Esophagus squamous epithelium (tissue), 4 donors: ENCODE measurements around the gene HNF1A.

Experiments used
- POLR2A ChIP-seq, 4 donors: fragments of 450-650 bp; IDR thresholded peaks; one replicate each; pipeline ENCODE4 v1.6.1; 2017; ENCODE audit warnings: antibody characterized with exemption in 4 of 4, mild to moderate bottlenecking in 4 of 4, moderate library complexity in 3 of 4
- TF ChIP-seq, protein P1 (sequence below), 6 experiments: fragments of 450-650 bp in 4 of 6; fragments of 200-600 bp in 2 of 6; sonication (generic) in 2 of 6; IDR thresholded peaks; one replicate each; pipeline ENCODE4 v1.5.1; 2016 to 2019; ENCODE audit warnings: antibody characterized with exemption in 6 of 6, mild to moderate bottlenecking in 4 of 6, moderate library complexity in 4 of 6

DNA sequence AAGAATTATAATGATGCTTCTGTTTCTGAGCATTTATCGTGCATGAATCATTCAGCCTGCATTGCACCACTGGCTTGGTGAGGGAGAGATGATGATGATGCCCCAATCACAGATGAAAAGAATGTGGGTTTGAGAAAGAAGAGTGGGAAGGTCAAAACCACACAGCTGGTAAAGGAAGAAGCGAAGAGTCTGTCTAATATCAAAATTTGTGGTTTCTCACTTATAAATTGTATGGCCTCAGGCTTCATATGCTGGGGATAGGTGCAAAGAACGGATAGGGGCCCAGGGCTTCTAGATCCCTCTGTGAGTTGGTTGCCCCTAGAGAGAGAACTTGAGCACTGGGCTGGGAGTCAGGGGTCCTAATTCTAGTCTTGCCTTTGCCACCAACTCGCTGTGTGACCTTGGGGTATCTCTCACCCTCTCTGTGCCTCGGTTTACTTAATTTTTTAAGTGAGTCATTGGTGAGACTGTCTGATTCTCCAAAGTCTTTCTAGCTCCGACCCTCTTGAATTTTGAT, 58.5 kb downstream of the HNF1A start:
- TF ChIP-seq, protein P1, sequence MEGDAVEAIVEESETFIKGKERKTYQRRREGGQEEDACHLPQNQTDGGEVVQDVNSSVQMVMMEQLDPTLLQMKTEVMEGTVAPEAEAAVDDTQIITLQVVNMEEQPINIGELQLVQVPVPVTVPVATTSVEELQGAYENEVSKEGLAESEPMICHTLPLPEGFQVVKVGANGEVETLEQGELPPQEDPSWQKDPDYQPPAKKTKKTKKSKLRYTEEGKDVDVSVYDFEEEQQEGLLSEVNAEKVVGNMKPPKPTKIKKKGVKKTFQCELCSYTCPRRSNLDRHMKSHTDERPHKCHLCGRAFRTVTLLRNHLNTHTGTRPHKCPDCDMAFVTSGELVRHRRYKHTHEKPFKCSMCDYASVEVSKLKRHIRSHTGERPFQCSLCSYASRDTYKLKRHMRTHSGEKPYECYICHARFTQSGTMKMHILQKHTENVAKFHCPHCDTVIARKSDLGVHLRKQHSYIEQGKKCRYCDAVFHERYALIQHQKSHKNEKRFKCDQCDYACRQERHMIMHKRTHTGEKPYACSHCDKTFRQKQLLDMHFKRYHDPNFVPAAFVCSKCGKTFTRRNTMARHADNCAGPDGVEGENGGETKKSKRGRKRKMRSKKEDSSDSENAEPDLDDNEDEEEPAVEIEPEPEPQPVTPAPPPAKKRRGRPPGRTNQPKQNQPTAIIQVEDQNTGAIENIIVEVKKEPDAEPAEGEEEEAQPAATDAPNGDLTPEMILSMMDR (IDR thresholded peaks at IDR 0.05), result no peak
- TF ChIP-seq POLR2A (IDR thresholded peaks at IDR 0.05), result no peak
